GM10248 (cell line): Measurements from ENCODE around the gene GJE1.
"Not testable (repeated sequence)": the region's sequence is repeated elsewhere in the genome, so short reads cannot be mapped to it uniquely, and the experiment has no call there.

Experiments
- CTCF ChIA-PET: fragments of 300-600 bp; sonication (Branson Sonifier 250); formaldehyde crosslinking; extraction: SDS; loops from one replicate; lab custom pipeline; 2021; ENCODE audit warnings: antibody characterized with exemption; lab: Yijun Ruan, JAX
- POLR2A ChIA-PET: fragments of 350-650 bp; sonication (Branson Sonifier 250); formaldehyde crosslinking; extraction: SDS; loops from one replicate; lab custom pipeline; 2020; ENCODE audit warnings: antibody characterized with exemption; lab: Yijun Ruan, JAX
- DNase-seq: peaks from one replicate; pipeline ENCODE4 v3.0.0; 2012; ENCODE audit errors: extremely low spot score
- TF ChIP-seq, protein P1 (sequence below): IDR thresholded peaks from 2 replicates; pipeline ENCODE4 v1.5.1; 2012; ENCODE audit warnings: mild to moderate bottlenecking, low read depth; ENCODE audit errors: extremely low read depth, missing control alignments, control extremely low read depth

Gene GJE1

GRCh38 chr6:142118328-142118727 lies 14.4 kb upstream of the GJE1 start:
- CTCF ChIA-PET: interaction anchor here (1.0 kb wide), 1 partner anchor 129 kb away, joined by 5 read pairs; no protein-coding TSS in a partner anchor
- POLR2A ChIA-PET: no interaction called here

DNA sequence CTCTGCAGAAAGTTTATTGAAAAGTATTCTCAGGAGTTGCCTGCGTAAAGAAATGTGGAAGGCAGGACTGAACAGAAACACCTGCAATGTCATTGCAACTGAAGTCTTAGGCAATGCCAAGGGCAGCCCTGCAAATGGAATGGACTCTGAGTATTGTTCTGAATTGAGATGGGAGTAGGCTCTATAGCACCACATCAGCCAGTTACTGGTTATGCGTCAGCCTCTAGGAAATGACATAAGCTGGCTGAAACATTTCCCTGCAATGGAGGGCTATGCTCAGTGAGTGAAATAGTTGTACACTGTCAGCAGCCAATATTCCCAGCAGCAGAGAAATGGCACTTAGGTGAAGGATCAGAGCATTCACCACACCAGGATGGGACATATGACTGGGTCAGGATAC lies 13.8 kb upstream of the GJE1 start:
- ChIA-PET CTCF (interaction anchor here (1.0 kb wide), 1 partner anchor 129 kb away, joined by 5 read pairs; no protein-coding TSS in a partner anchor), POLR2A (no interaction called here)
- no peak for DNase-seq
- TF ChIP-seq, protein P1, sequence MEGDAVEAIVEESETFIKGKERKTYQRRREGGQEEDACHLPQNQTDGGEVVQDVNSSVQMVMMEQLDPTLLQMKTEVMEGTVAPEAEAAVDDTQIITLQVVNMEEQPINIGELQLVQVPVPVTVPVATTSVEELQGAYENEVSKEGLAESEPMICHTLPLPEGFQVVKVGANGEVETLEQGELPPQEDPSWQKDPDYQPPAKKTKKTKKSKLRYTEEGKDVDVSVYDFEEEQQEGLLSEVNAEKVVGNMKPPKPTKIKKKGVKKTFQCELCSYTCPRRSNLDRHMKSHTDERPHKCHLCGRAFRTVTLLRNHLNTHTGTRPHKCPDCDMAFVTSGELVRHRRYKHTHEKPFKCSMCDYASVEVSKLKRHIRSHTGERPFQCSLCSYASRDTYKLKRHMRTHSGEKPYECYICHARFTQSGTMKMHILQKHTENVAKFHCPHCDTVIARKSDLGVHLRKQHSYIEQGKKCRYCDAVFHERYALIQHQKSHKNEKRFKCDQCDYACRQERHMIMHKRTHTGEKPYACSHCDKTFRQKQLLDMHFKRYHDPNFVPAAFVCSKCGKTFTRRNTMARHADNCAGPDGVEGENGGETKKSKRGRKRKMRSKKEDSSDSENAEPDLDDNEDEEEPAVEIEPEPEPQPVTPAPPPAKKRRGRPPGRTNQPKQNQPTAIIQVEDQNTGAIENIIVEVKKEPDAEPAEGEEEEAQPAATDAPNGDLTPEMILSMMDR: no peak

More at GRCh38 chr6:142118328-142118727, 14.4 kb upstream of the GJE1 start:
- TF ChIP-seq, protein P1: no peak
- DNase-seq: no peak

GRCh38 chr6:142121342-142121741 lies 11.4 kb upstream of the GJE1 start:
- CTCF ChIA-PET: interaction anchor here (0.9 to 3.2 kb wide), 2 partner anchors 9 to 132 kb away, joined by 5 to 24 read pairs; no protein-coding TSS in a partner anchor
- TF ChIP-seq, protein P1: no peak
- POLR2A ChIA-PET: no interaction called here
- no peak for DNase-seq

DNA sequence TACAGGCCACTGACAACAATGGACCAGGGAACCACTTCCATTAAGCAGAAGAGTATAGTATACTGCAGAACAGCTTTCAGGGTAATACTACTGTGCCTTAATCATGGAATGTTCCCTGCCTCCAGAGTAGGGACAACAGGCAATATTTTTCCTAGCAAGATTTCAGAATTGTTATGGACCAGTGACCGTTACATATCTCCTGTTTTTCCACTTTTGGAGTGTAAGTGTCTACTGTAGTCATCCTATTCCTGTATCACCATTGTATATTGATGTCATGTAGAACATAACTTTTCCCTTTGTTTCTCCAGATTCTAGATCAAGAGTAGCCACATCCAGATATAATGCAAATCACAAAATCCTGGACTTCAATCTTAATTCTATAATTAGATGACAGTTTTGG lies 1.9 kb upstream of the GJE1 start:
- POLR2A ChIA-PET: no interaction called here
- CTCF ChIA-PET: interaction anchor here (0.9 kb wide), 1 partner anchor 94 kb away, joined by 3 read pairs; no protein-coding TSS in a partner anchor
- TF ChIP-seq, protein P1: no peak
- DNase-seq: no peak

DNA sequence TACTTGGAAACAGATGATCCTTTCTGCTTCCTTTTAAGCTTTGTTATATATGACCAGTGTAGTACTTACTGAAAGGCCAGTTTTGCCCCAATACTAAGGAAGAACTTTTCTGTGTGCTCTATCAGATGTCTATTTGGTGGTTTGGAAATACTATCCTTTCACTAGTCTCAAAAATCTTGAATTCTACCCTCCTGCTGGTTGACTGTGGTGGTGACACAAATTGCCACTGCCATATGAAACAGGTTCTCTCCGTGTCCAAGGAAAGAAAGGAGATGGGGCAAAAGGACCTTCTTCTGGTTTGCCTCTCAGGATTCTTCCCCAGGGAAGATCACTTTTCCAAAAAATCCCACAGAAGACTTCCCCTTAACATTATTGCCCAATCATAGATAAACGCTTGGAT lies 6.2 kb downstream of the GJE1 start:
- TF ChIP-seq, protein P1: no peak
- POLR2A ChIA-PET: no interaction called here
- CTCF ChIA-PET: interaction anchor here (0.9 to 1.3 kb wide), 3 partner anchors 7 to 27 kb away, joined by 3 read pairs; partner anchors contain the start of genes NMBR and VTA1
- DNase-seq: no peak

DNA sequence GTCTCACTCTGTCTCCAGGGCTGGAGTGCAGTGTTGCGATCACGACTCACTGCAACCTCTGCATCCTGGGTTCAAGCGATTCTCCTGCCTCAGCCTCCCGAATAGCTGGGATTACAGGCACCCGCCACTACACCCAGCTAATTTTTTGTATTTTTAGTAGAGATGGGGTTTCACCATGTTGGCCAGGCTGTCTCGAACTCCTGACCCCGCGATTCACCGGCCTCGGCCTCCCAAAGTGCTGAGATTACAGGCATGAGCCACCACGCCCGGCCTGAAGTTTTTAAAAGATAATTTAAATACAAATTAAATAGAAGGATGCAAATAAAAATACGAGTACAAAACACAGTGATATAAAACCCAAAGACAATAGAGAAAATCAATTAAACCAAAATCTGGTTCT lies 8.8 kb downstream of the GJE1 start:
- DNase-seq, POLR2A ChIA-PET, CTCF ChIA-PET: not testable (repeated sequence)

DNA sequence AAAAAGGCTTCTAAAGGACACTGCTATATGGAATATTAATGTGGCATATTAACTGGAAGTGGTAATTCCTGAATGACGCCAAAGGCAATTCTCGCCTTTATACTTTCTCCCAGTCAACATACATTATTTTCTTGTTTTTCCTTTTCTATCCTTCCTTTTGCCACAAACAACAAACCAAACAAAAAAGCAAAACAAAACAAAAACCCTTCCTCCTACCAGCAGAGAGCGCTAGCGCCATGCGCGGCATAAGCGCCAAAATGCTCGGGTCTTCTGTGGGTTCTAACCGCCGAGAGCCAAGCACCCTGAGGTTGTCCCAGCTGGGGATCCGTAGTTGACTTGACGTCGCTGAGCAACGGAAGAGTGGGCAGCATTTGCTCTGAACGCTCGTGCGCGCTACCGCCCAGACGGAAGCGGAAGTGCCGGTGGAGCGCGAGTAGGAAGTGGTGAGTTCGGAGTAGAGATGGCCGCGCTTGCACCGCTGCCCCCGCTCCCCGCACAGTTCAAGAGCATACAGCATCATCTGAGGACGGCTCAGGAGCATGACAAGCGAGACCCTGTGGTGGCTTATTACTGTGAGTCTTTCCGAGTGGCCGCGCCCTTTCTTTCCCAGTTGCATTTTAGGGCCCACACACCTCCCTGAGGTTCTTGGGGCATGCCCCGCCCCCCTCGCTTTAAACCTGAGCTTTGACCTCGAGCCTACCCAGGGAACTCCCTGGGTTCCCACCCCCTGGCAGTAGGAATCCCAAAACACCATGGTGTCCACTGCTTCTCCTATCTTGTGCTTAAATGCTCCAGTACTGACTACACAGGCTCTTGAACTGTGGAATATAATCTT lies 14.3 kb downstream of the GJE1 start, which contains the start of the genes NMBR and VTA1:
TSS of gene NMBR (minus strand) at position 295 of the 835 bp plus-strand sequence. CDS start 58,464 bp downstream, outside the sequence.
TSS of gene VTA1 (plus strand) at position 436 of the 835 bp plus-strand sequence. CDS start at position 461, 25 bp downstream.
- CTCF ChIA-PET: interaction anchor here (0.6 to 4.2 kb wide), 25 partner anchors 9 to 331 kb away, joined by 3 to 33 read pairs (median 4); no protein-coding TSS in a partner anchor
- TF ChIP-seq, protein P1: peak; percentile 90
- peak; percentile 89 for DNase-seq
- POLR2A ChIA-PET: no interaction called here
